22Rv1 (cell line): ENCODE measurements around the gene IGSF9B.

Experiments used
- ZFX ChIP-seq: fragments of 450-650 bp; IDR thresholded peaks from 2 replicates; pipeline ENCODE4 v1.6.1; 2017; ENCODE audit warnings: antibody characterized with exemption, borderline replicate concordance
- TF ChIP-seq, protein P1 (sequence below): fragments of 450-650 bp; IDR thresholded peaks from 2 replicates; pipeline ENCODE4 v1.5.1; 2017; ENCODE audit warnings: mild to moderate bottlenecking

DNA sequence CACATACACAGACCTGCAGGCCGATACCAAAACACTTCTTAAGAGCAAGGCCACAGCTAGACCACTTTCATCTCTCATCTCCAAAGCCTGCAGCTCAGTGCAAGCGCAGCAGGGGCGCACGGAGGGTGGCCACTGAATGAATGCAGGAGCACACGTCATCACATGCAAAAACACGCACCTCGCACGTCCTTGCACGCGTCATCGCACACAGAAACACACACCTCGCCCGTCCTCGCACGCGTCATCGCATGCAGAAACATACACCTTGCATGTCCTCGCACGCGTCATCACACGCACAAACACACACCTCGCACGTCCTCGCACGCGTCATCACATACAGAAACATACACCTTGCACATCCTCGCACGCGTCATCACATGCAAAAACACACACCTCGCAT is 17.2 kb downstream of the IGSF9B start:
- TF ChIP-seq, protein P1, sequence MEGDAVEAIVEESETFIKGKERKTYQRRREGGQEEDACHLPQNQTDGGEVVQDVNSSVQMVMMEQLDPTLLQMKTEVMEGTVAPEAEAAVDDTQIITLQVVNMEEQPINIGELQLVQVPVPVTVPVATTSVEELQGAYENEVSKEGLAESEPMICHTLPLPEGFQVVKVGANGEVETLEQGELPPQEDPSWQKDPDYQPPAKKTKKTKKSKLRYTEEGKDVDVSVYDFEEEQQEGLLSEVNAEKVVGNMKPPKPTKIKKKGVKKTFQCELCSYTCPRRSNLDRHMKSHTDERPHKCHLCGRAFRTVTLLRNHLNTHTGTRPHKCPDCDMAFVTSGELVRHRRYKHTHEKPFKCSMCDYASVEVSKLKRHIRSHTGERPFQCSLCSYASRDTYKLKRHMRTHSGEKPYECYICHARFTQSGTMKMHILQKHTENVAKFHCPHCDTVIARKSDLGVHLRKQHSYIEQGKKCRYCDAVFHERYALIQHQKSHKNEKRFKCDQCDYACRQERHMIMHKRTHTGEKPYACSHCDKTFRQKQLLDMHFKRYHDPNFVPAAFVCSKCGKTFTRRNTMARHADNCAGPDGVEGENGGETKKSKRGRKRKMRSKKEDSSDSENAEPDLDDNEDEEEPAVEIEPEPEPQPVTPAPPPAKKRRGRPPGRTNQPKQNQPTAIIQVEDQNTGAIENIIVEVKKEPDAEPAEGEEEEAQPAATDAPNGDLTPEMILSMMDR: no peak
- TF ChIP-seq ZFX: no peak
